HG03064 (cell line): ENCODE results near the gene WIZ.
A peak's percentile ranks its signal among the peaks of the same experiment; 100 is the strongest.

Source experiments
- ATAC-seq: cut with Tn5 transposase; IDR thresholded peaks from one replicate; pipeline ENCODE4 v1.9.1; 2021; ENCODE audit warnings: low read depth; ENCODE audit not compliant: unreplicated experiment

The WIZ gene

DNA sequence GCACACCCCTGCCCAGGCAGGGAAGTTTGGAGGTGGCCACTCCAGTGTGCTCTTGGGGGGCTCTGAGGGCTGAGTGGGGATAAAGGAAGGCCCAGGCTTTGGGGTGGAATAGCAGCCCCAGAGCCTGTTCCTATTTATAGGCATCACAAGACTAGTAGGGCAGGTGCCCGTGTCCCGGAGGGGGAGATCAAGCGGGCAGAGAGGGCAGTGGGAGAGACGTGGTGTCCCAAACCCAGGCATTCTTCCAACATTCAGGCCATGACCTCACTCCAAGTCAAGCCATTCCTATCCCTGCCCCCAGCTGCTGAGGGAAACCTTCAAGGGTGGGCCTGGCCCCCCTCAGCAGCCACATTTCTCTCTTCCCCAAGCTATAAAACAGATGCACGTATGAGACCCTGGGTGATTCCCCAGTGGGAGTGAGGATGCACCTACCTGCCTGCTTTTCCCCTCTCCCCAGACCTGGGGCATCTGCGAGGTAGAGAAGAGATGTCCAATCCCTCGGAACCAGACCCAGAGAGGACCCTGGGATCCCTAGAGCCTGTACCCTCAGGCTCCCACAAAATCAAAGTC, 3.9 kb downstream of the WIZ start:
- no peak for ATAC-seq

DNA sequence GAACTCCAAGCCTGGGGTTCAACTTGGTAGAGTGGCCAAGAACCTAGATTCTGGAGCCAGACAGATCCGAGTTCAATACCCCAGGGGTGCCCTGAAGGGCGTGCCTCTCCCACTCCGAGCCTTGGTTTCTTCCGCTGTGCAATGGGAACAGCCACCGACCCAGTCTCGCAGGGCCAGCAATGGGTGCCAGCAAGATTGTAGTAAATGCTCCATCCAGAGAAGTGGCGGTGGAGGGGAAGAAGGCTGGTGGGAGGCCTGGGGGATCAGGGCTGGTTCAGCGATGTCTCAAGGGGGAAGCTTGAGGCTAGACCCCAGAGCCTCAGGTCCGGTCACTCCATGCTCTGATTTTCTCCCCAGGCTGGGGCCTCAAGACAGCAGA, 4.5 kb downstream of the WIZ start:
- no peak for ATAC-seq

DNA sequence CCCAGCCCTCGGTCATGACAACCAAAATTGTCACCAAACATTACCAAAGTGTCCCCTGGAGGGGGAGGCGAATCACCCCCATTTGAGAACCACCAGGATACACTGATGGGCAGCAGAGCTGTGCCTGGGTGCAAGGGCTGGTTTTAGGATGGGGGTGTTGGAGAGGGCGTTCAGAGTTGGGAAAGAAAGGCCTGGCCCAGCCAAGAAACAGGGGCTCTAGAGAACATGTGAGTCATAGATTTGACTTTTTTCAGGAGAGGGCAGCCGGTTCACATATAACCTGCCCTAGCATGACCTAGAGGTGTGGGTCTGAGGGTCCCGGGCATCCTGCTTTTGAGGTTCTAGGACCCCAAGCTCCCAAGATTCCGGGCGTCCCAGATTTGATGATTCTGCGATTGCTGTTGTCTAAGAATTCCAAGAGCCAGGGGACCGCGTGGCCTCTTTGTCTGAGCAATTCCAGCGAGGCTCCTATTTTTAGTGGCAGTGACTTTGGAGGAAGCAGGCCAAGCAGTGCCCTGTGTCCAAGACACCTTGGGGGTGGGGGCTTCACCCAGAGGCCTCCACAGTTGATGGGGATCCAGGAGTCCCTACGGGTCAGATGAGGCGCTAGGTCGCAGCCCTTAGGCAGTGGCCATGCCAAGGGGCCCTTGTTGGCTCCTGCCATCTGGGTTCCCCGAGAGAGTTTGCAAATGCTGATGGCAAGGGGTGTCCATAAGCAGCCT, 5.1 kb downstream of the WIZ start:
- ATAC-seq, result no peak

DNA sequence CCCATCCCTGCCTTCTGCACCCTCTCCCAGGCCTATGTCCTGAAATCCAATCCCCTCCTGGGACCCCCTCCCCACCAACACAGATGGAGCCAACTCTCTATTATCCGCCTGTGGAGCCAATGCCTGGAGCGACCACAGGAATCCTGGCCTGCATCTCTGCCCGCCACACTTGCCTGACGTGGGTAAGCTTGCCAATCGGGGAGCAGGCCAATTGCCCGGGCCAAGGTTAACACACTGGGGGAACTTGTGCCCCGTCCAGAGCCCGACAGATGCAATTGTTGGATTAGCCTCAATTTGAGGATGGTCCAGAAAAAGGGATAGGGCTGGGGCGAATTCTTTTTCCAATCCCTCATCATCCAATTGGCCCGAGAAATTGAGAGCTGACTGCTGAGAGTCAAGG, 5.9 kb downstream of the WIZ start:
- no peak for ATAC-seq

DNA sequence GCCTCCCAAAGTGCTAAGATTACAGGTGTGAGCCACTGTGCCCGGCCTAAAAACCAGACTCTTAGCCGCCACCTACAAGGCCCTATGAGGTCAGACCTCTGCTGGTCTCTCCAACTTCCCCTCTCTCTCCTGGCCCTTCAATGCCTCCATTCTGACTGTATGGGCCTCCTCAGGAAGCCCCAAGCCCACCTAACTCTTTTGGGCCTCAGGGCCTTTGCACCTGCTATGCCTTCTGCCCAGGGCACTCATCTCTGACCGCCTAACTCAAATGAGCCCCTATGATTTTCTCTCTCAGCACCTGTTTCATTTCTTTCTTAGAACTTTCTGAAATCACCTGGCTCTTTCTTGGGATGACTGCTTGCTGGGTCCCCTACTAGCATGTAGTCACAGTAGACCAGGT, 6.4 kb downstream of the WIZ start:
- ATAC-seq, result no peak

DNA sequence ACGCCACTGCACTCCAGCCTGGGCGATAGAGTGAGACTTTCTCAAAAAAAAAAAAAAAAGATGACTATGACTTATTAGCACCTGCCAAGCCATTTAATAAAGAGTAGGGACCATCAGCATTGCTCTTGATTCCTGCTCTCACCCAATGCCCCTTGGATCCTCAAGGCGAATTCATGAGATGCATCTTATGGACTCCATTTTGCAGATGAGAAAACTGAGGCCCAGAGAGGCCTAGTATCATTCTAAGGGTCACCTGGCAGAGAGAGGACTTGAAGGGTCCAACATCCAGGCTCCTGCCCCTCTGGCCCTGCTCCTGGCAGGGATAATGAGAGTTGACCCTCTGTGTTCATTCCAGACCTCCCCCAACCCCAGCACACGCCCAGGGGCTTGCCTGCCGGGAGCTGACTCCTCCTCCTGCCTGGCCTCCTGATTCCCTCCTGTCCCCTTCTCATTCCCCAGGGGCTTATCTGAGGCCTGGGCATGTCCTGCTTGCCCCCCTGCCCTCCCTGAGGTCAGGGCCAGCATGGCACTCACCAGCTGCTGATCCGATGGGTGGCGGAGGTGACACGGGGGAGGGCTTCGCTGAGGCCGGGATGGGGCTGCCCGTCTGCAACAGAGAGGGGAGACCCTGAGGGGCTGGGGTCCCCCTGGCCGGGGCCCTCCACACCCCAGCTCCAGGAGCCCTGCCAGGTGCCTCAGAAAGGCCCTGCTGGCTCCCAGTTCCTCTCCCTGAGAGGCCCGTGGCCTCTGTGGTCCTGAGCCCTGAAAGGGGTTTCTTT, 7.4 kb downstream of the WIZ start:
- ATAC-seq, result no peak

DNA sequence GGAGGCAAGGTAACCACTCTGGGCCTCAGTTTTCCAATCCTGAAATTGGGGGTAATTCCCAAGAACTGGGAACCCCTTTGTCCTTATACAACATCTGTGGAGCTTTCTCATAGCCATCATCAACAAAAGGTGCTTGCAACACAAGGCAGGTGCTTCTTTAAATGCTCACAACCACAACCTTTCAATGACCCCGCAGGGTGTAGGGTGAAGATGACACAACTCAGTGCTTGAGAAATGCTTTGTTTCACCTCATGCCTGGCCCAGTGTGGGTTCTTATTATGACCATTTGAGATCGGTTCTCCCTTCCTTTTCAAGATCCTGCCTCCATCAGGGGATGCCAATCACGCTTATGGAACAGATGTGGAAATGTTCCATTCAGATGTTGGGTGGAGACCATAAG, 8.4 kb downstream of the WIZ start:
- no peak for ATAC-seq

DNA sequence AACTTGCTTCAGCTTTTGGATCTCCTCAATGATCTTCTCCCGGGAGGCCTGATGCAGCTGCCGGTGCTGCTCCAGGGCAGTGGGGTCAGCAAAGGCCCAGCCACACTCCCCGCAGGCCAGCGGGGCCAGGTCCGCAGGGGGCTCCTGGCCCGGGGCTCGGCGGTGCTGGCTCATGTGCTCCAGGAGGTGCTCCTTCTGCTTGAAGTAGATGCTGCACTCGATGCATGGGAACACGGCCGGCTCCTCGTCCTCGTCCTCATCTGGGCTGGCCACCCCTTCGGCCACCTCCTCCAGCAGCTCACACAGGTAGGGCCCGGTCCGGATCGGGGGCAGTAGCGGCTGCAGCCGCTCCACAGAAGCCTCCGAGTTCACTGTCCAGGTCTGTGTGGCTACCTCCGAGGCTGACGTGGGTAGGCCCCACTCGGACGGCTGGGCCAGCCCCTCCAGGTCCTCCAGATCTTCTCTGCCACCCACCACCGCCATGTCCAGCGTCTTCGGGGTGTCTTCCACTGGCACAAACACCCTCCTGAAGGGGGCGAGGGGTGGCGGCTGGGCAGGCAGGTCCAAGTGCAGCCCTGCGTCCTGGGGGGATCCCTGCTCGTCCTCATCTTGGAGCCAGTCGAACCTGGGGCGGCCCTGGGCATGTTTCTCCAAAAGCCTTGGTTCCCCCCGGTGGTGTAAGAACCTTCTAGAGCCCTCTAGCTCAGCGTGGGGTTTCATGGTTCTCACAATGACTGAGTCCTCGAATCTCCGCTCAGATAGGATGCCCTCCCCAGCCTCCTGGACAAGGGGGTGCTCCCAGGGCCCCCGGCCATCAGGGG, 9.7 kb downstream of the WIZ start:
- no peak for ATAC-seq

DNA sequence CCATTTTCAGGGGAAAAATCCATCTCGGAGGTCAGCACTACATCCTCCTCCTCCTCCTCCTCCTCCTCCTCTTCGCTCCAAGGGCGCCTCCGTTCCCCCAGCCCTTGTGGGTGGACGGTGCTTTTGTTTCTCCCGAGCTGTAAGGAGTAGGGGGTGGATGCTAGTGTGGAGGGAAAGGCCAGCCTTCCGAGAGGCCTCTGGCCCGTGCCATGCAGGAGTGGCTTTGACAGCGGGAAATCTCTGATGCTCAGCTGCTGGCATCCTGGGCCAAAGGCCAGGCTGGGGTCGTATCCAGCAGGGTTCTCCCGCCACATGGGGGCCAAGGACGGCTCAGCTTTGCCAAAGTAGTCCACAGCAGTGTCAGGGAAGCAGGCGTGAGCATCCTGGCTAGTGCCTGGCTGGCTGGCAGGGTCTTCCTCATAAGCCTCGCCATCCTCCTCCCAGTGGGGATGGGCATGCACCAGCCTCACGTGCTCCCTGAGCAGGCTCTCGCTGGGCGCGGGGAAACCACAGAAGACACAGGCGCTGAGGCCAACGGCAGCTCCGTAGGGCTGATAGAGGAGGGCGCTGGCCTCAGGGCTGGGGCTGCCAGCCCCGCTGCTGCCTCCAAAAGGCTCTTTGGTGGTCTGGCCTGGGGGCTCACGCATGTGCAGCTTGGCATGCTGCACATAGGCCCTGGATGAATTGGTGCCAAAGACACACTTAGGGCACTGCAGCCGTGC, 10.5 kb downstream of the WIZ start:
- ATAC-seq, result no peak

DNA sequence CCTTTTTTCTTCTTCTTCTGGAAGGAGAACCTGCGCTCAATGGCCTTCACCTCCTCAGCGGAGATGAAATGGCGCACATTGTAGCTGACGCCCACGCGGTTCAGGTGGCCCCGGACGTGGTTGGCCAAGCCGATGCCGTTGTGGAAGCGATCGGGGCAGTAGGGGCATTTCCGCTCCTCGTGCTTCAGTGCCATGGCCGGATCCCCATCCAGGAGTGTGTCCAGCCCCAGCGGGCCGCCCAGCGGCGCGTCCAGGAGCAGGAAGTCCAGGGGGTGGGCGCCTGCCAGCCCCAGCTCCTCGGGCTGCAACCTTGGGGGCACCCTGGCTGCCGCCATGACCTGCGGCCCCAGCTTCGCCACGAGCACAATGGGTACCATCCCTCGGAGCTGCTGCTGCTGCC, 11.2 kb downstream of the WIZ start:
- ATAC-seq, result no peak

DNA sequence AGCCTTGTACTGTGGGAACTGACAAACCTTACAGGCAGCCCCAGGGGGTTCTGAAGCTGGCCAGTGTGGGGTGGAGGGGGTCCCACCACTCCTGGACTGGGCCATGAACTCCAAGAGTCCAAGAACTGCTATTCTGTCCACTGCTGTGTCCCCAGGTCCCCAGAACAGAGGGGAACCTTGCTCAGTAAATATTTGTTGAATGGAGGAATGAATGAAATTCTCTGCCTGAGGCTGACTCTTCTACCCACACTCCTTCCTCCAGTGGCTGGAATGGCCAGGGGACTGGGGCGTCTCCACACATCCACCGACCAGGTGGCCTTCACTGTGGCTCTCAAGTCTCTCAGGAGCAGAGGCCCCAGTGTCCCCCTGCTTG, 11.6 kb downstream of the WIZ start:
- no peak for ATAC-seq

DNA sequence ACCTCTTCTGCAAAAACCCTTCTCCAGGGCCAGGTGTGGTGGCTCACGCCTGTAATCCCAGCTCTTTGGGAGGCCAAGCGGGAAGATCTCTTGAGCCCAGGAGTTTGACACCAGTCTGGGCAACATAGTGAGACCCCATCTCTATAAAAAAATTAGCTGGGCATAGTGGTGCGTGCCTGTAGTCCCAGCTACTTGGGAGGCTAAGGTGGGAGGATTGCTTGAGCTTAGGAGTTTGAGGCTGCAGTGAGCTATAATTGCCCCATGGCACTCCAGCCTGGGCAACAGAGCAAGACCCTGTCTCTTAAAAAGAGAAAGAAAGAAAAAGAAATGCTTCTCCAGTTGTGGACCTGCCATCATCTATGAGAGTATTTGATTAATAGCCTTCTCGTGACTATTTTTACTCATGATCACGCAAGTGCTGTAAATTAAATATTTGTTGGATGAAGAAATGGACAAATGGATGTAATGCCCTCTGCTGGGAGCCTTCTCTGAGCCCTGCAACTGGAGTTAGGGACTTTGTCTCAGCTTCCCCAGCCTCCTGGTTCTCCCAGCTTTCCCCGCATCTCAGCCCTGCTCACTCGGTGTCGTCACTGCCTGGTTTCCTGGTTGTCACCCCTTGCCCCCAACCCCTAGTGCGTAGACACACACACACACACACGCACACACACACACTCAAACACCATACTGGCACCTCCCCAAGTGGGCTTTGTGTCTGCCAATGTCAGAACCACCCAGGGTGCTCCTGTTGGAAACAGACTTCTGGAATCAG, 12.2 kb downstream of the WIZ start:
- no peak for ATAC-seq

DNA sequence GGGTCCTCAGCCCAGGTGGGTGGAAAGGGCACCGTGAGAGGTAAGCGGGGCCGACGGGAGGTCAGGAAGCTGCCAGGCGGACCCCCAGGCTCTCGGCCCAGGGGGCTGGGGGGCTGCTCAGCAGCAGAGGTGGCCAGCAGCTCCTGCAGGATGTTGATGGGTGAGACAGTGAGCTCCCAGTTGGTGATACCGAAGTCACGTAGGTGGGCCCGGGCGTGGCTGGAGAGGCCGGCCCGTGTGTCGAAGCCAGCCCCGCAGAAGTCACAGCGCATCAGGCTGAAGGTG, 13.0 kb downstream of the WIZ start:
- ATAC-seq, result no peak

DNA sequence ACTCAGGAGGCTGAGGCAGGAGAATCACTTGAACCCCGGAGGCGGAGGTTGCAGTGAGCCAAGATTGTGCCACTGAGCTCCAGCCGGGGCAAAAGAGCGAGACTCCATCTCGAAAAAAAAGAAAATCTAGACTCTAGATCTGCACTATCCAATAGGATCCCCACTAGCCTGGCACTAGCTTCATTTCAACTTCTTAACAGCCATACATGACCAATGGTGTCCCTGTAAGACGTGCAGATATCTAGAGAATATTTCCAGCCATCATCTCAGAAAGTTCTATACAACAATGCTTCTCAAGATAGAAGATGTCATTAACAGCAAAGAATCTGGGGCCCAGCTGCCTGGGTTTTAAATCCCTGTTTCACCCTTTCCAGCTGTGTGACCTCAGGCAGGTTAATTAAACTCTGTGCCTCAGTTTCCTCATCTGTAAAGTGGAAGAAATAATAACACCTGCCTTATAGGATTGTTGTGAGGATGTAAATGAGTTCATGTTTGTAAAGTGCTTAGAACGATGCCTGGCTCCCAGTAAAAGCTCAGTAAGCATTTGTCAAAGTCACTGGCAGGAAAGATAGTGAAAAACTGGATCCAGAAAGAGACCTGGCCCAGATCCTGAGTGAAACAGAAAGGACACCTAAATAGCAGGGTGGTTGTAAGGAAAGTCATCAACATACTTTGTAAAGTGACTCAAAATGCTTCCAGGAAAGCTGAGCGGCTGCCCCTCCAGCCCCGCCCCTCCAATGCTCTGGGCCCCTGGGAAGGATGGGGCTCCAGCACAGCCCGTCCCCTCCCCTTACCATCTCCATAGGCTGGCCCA, 13.5 kb downstream of the WIZ start:
- no peak for ATAC-seq

DNA sequence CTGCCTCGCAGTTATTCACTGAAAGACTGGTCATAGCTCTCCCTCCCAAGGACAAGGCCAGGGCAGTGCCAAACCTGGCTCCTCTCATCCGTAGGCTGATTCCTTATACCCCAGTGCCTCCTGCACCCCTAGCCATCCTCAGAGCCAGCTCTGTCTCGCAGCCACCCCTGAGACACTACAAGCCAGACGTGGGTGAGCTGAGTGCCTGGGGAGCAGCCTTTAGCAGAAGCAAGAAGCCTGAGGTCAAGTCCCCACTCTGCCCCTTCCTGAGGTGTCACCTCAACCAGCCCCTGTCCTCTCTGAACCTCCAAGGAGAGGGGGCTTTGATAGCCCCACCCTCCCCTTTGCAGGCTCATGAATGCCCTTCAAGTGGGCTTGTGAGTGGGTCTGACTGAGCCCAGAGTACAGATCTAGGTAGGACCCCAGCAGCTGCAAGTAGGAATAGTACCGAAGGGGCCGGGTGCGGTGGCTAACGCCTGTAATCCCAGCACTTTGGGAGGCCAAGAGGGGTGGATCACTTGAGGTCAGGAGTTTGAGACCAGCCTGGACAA, 16.2 kb downstream of the WIZ start:
- no peak for ATAC-seq

DNA sequence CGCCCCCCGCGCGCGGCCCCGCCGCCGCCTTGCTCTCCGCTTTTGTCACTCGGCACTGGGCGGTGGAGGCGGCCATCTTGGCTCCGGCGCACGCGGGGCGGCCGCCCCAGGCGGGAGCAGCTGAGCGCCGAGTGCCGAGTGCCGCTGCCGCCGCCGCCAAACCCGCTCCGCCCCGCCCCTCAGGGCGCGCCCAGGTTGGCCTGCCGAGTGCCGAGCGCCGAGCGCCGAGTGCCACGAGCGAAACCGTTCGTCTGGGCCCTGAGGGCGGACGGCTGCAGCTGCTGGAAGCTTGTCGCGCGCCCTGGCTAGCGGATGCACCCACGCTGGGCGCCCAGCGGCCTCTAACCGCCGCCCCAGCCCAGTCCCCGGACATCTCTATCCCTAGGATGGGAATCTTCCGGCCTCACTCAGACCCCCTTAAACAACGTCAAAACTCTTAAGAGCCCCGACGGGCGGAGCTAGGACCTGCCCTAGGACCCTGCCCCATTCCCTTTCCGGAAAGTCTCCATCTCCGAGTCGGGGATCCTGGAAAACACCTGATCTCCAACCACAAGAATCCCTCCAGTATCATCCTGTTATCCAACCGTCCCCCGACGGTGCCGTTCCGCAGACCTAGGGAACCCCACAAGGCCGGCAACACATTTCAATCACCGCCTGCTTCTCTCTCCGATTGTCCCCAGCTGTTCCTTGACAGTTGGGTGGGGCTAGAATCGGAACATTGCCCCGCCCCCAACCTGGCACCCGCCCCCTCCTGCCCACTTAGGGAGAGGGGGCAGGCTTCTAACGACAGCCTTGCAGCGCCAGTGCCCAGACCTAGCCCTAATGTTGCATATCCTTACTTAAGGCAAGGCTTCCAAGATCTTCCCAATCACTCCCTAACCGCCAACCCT, 16.9 kb downstream of the WIZ start:
- ATAC-seq, result peak; percentile 63

DNA sequence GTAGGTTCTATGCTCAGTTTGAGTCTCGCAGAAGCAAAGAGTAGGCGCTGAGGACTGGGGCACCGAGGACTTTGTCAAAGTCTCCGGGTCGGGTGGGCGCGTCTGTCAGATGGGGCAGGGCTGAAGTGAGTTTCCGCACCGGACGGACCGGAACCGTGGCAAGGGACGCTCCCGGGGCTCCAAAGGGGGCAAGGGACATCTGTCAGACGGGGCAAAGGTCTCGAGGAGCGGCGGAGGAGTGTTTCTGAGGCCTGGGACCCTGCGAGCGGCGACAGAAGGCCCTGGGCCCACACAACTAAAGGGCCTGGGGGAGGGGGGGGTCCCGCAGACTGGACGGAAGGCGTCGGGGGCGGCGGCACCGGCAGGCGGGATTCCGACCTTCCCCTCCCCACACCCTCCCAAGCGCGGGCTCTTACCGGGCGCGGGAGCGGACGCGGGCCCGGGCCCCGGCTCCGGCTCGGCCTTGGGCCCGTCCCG, 17.7 kb downstream of the WIZ start:
- ATAC-seq, result no peak
